GM19025 (cell line): ENCODE data around the gene NAGS.
"Not testable (repeated sequence)": the region's sequence is repeated elsewhere in the genome, so short reads cannot be mapped to it uniquely, and the experiment has no call there.

Source experiments
- ATAC-seq: cut with Tn5 transposase; IDR thresholded peaks from one replicate; pipeline ENCODE4 v1.9.1; 2021; ENCODE audit warnings: mild to moderate bottlenecking, low read depth, moderate library complexity; ENCODE audit not compliant: unreplicated experiment

The NAGS gene

DNA sequence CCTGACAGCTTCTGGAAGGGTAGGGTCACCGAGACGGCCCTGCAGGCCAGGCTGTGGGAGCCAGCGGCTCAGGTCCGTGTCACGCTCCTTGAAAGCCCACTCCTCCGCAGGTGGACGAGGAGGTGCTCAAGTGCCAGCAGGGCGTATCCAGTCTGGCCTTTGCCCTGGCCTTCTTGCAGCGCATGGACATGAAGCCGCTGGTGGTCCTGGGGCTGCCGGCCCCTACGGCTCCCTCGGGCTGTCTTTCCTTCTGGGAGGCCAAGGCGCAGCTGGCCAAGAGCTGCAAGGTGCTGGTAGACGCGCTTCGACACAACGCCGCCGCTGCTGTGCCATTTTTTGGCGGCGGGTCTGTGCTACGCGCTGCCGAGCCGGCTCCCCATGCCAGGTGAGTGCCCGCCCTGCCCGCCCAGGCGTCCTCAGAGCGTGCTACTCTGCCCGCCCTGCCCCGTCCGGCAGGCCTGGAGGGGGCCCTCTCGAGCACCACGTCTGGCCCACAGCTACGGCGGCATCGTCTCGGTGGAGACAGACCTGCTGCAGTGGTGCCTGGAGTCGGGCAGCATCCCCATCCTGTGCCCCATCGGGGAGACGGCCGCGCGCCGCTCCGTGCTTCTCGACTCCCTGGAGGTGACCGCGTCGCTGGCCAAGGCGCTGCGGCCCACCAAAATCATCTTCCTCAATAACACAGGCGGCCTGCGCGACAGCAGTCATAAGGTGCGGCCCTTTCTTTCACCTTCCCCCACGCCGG, 1.3 kb downstream of the NAGS start:
- no peak for ATAC-seq

- ATAC-seq: no peak
Observed at GRCh38 chr17:44006272-44006597, 1.8 kb downstream of the NAGS start.

GRCh38 chr17:44006598-44007345, 2.4 kb downstream of the NAGS start:
- peak; percentile 63 for ATAC-seq

DNA sequence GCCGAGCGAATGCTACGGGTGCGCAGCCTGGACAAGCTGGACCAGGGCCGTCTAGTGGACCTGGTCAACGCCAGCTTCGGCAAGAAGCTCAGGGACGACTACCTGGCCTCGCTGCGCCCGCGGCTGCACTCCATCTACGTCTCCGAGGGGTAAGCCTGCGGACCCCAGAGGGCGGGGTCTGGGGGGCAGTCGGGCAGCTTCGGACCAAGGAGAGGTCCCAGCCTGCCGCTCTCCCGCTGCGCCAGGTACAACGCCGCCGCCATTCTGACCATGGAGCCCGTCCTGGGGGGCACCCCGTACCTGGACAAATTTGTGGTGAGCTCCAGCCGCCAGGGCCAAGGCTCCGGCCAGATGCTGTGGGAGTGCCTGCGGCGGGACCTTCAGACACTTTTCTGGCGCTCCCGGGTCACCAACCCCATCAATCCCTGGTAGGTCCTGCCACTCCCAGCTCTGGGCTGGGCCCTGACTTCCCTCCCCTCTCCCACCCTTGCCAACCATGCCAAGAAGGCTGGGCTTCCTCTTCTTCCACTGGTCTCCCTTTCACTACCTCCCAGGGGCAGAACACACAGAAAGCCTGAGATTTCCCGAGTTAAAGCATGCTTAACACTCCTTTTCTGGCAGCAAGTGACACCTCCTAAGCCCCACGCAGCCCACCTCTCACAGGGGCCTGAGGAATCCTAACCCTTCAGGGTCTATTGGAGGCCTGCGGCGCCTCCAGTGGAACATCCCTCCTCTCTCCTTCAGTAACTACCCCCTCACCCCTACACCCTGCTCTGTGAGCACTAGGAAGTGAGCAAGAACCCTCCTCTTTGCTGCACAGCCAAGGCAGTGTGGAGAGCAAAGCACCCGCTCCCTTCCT, 3.2 kb downstream of the NAGS start:
- ATAC-seq: peak; percentile 9

DNA sequence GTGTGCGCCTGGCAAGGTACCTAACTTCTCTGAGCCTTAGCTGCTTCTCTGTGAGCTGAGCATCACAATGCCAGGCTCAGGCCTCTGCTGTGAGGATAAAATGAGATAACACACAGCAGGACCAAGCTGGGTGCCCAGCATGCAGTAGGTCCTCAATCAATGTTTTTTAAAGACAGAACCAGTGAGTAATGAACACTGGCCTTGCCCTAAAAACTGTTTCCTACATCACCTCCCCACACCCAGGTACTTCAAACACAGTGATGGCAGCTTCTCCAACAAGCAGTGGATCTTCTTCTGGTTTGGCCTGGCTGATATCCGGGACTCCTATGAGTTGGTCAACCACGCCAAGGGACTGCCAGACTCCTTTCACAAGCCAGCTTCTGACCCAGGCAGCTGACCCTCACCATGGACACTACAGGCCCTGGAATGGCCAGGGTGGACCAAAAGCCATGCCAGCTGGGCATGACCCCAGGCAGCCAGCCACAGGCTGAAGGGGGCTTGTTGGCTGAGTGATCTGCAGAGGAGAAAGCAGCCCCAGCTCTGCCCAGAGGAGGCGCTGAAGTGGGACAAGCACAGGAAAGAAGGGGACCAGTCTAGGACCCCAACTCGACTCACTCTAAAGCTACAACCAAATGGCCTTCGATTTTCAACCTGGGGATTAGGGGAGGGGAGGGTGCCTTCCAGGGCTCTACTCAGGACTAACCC, 3.9 kb downstream of the NAGS start:
- ATAC-seq: no peak

DNA sequence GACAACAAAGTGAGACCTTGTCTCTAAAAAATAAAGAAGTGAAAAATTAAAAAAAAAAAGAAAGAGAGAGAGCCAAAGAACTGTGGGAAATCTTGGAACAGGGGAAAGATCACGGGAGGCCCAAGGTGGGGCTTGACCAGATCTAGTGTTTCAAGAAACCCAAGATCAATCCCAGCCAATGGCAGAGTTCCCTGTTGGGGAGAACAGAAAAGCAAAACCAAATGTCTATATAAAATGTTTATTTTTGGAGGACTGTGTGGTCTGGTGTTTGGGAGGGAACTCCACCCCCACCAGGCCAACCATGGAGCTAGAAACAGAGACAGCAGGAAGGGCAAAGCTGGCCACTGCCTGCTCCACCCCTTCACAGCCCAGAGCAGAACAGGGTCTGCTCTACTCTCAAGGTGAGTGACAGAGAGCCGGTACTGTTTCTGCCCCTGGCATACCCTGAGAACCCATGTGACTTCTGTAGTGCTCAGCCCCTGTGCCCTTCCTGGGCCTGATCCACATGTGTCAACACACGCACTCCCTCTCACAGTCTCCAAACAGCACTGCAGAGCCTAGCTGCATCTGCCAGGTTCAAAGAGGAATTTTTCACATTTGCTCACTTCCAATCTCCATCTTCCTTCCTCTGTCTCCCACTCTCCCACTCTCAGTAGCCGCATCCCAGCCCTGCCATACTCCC, 6.7 kb downstream of the NAGS start:
- no peak for ATAC-seq

GRCh38 chr17:44011876-44012275, 7.5 kb downstream of the NAGS start:
- ATAC-seq: no peak

GRCh38 chr17:44012391-44012790, 8.0 kb downstream of the NAGS start:
- ATAC-seq: no peak

DNA sequence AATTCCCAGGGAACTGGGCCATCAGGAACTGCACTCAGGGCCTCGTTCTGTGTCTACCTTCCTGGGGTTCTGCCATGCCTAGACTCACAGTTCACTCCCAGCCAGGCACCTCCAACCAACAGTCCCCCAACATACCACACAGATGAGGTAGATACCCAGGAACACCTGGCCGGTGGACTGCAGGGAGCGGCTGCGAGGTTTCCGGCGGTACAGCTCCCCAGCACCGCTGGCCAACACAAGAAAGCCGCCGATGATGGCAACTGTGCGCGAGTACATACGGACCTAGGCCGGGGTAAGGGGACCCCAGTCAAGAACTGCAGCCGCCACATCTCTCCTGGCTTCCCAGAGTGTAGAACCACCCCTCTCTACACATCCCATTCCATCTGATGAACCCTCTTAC, 8.5 kb downstream of the NAGS start:
- ATAC-seq: no peak

GRCh38 chr17:44014133-44014436, 9.7 kb downstream of the NAGS start:
- no peak for ATAC-seq

GRCh38 chr17:44014437-44015172, 10.2 kb downstream of the NAGS start, which contains the start of gene TMEM101:
TSS of gene TMEM101 (minus strand) at chr17:44014963. CDS start at chr17:44014952, 11 bp downstream.
- no peak for ATAC-seq

DNA sequence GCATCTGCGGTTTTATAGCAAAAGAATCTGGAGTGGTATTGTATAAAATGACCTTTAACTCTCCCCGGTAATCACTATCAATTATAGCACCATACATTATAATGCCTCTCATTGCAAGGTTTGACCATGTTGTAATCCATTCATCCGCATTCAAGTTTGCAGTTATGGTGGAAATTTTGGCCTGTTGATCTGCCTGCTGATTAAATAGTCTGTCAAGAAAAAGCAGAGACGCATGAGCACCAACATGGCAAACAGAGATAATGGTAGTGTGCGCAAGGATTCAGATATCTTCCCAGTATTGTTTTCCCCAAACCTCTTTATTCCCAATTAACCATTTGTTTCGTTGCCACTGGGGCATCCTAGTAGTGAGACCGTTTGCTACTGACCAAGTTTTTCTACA, 16.8 kb downstream of the NAGS start:
- ATAC-seq: not testable (repeated sequence)

GRCh38 chr17:44022246-44022645, 17.8 kb downstream of the NAGS start:
- no peak for ATAC-seq

GRCh38 chr17:44023545-44024270, 19.3 kb downstream of the NAGS start:
- no peak for ATAC-seq

GRCh38 chr17:44024271-44024663, 19.8 kb downstream of the NAGS start:
- ATAC-seq: no peak

DNA sequence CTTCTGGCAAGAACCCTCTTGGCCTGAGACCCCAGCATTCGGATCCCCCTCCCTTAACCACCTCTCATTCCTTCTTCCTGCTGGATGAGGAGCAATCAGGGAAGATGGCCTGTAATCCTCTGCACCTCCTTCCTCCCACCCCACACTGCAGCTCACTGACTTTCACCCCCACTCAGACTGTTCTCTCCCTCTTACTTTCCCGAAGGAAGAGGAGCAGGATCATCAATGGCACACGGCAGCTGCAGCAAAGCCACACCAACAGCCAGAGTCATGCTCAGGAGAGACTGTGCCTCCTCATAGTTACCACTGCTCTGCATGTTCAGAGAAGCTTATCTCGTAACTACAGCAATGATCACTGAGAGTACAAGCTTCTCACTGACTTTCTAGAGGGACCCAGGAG, 20.4 kb downstream of the NAGS start:
- no peak for ATAC-seq

DNA sequence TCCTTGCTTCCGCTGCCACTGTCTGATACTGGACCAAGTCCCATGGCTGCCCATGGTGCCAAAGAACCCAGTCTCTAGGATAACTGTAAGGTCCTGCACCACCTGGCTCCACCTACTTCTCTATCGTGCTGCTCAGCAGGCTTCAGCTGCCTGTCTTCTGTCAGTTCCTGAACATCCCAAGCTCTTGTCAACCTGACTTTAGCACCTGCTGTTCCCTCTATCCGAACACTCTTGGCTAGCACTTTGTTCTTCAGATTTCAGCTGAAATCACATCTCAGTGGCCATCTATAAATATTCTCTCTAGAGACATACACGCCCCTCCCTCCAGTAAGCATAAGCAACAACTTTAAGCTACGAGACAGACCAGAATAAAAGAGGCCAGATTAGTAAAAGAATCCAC, 25.3 kb downstream of the NAGS start:
- ATAC-seq: no peak

DNA sequence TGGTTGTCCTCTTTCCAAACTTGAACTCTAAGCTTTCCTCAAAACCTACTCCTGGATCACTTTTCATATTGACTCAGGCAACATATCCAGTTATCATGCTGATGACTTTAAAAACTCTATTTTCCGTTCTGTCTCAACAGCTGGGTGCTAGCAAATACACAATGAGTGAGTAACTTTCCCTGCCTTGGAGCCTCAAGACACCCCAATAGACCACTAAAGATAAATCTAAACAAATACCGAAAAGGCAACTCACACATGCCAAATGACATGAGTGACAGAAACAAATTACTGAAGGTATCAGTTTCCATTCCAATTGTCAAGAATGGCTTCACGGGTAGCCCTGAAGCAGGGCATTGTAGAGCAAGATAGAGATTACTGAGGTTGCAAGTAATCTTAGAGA, 26.1 kb downstream of the NAGS start:
- no peak for ATAC-seq

DNA sequence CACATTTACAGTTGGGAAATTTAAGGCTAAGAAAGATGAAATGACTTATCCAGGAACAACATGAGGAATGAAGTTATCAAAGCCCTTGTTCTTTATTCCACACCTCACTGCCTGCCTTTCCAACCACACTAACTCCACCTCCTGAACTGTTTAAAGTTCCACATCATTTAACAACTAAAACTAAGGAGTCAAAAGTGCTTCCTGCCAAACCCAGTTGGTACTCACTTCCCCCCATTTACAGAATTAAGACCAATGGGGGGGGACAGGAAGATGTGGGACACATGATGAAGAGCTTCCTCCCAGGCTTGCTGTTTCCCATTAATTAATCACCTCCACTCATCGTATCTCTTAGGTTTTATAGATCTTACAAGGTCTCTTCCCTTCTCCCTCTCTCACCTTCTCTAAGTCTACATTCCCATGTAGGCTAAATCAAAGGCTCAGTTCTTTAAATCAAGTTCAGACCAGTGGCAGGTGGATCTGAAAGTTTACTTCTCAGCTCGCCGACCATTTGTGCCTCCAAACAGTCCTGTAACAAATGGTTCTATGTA, 29.5 kb downstream of the NAGS start:
- ATAC-seq: no peak
